Subcutaneous adipose tissue (tissue), 4 donors: ENCODE measurements around the gene STAMBP. TPM values are rescaled to one million over a fixed set of nuclear protein-coding genes. Genes with fewer than 3 reads are reported as not detected.

Experiments used
- total RNA-seq, 4 donors: library from RNA; depleted of rRNA; stranded (reverse); fragments of >200 nt; gene quantifications; one replicate each; pipeline ENCODE4 v1.1.0, GENCODE V29; 2016
- TF ChIP-seq, protein P1 (sequence below): fragments of 450-650 bp; IDR thresholded peaks from one replicate; pipeline ENCODE4 v1.5.1; 2016; ENCODE audit warnings: low read depth, mild to moderate bottlenecking, control low read depth, antibody characterized with exemption, moderate library complexity

STAMBP gene
- total RNA-seq, 4 donors from 2014 or later: 26.2 to 36.2 (median 32.3) TPM

- TF ChIP-seq, protein P1, sequence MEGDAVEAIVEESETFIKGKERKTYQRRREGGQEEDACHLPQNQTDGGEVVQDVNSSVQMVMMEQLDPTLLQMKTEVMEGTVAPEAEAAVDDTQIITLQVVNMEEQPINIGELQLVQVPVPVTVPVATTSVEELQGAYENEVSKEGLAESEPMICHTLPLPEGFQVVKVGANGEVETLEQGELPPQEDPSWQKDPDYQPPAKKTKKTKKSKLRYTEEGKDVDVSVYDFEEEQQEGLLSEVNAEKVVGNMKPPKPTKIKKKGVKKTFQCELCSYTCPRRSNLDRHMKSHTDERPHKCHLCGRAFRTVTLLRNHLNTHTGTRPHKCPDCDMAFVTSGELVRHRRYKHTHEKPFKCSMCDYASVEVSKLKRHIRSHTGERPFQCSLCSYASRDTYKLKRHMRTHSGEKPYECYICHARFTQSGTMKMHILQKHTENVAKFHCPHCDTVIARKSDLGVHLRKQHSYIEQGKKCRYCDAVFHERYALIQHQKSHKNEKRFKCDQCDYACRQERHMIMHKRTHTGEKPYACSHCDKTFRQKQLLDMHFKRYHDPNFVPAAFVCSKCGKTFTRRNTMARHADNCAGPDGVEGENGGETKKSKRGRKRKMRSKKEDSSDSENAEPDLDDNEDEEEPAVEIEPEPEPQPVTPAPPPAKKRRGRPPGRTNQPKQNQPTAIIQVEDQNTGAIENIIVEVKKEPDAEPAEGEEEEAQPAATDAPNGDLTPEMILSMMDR: no peak
Observed at GRCh38 chr2:73850009-73850408, 21.2 kb downstream of the STAMBP start.

DNA sequence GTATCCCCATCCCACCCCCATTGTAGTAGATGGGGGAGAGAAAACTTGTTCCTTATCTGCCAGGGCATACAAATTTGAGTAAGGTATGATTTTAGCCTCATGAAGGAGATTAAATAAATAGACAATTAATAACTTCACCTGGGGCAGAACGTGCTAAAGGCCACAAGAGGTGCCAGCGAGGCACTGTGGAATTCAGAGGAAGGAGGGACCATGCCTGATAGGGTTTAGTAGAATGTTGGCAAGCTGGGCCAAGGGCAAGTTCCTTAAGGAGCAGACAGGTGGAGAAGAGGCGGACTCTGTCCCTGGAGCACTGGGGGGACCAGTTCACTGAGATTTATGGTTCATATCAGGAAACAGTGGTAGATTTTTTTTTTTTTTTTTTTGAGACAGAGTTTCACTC, 22.5 kb downstream of the STAMBP start:
- TF ChIP-seq, protein P1: no peak

GRCh38 chr2:73852020-73852419, 23.3 kb downstream of the STAMBP start:
- TF ChIP-seq, protein P1: no peak

DNA sequence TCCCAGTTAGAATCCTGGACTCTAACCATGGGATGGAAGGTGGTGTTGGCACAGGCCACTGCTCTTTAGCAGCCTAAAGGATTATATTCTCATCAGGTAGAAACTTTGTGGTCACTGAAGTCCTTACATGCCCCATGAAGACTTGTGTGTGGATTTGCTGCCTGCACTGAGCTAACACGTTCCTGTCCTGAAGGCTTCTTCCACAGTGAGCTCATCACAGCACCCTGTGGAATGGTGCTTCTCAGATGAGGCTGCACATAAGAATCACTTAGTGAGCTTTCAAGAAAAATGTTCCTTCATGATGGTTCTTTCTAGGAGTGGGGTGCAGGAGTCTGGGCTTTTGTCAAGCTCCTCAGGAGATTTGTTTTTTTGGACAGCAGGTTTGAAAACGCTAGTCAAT, 26.8 kb downstream of the STAMBP start:
- TF ChIP-seq, protein P1: no peak

DNA sequence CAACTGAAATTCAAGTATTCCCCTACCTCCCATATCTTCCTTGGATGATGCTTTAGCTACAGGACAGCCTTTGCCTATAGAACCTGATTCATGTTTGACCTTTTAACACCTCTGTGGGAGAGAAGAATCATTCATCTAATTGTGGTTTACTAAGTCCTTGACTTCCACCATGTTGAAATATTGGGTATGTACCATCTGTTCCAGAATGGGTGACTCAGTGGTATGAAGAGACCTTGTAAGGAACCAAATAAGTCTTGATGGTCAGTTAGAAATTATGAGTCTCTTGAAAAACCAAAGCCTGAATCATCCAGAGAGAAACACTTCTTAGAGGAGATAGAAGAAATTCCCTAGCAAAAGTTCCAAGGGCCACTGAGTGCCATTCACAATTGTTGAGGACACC, 27.5 kb downstream of the STAMBP start:
- TF ChIP-seq, protein P1: no peak

- TF ChIP-seq, protein P1: no peak
Observed at GRCh38 chr2:73859721-73860586, 31.2 kb downstream of the STAMBP start.

- TF ChIP-seq, protein P1: no peak
Observed at GRCh38 chr2:73862987-73863386, 34.2 kb downstream of the STAMBP start.
